HG02938 (cell line): ENCODE results near the gene ARHGAP24.
"Not testable (repeated sequence)": the region's sequence is repeated elsewhere in the genome, so short reads cannot be mapped to it uniquely, and the experiment has no call there.

Source experiments
- ATAC-seq: cut with Tn5 transposase; IDR thresholded peaks from one replicate; pipeline ENCODE4 v1.9.1; 2021; ENCODE audit warnings: mild to moderate bottlenecking, moderate library complexity; ENCODE audit not compliant: unreplicated experiment

Gene ARHGAP24

DNA sequence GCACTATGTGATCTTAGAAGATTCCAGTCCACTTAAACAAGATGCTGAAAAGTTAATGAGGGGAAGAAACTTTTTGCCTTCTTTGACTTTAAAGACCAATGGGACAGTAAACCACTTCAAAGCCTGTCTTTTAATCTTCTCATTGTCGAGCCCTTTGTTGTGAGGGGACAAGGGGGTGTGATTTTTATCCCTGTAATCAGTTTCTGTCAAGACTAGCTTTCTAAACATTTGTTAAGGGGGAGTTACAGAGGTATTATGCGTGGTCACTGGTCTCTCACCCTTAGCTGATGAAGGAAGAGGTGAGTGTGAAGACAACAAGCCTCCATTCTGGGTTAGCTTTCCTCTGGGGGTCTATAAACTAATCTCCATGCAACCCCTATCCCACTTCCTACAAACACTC is 409.3 kb downstream of the ARHGAP24 start:
- no peak for ATAC-seq

DNA sequence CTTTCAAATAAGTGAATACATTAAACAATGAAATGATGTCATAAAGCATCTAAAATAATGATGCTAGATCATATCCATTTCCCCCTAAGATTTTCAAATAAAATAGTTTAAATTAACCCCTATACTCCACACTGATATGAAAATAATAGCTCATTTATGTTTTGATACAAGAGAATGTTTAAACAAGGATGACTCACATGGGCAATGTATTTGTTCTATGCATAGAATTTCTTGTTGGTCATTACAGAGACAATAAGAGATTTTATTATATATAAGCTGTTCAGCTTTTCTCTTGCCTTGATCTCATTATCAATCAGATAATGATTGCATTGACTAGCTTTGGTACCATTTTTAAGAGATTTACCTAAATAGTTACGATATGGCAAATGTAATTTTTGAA is 411.7 kb downstream of the ARHGAP24 start:
- no peak for ATAC-seq

DNA sequence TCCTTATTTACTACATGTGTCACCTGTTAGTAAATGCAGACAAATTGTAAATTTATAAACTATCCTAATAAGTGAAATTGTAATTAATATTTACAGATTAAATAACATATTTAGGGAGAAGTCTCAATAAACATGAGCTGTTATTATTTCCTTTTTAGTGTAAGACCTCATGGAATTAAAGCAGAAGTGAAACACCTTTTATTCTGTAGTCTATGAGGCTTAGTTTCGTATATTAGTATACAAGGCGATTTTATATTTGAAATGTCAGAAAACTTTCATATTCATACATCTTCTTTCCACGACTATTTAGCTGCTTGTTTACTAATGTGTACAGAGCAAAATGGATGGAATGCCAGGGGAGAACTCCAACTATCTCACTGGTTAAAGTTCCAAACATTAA is 414.4 kb downstream of the ARHGAP24 start:
- ATAC-seq, result peak; percentile 75

DNA sequence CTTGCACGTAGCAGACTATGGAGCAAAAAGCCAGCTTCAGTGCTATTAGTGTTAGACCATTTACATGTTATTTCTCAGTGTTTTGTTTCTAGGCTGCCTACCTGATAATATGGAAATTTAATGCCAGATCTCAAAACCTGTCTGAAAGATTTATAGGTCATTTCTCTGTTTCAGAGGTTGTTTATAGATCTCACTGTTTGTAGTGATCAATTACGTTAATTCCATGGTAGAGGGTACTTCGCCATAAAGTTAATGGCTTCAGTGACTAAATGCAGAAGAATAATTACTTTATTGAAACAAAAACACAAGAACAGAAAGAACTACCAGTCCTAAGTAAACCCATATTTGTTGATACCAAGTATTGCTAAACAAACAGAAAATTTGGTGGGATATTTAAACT is 420.8 kb downstream of the ARHGAP24 start:
- no peak for ATAC-seq

DNA sequence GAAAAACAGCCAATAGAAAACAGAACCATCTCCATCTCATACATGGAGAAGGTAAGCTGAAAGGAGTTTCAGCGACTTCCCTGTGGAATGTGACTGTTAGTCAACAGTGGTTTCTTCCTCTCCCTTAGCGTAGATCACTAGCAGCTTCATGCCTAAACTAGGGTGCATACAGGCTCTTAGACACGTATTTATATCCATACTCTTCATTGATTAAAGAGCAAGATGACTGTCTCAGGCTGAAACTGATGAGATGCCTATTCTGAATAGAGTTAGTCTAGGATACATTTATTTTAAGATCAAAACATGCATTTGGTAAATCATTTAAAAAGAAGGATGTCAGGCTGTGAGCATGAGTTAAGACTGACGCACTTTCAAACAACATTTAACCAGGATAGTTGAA is 423.3 kb downstream of the ARHGAP24 start:
- no peak for ATAC-seq

DNA sequence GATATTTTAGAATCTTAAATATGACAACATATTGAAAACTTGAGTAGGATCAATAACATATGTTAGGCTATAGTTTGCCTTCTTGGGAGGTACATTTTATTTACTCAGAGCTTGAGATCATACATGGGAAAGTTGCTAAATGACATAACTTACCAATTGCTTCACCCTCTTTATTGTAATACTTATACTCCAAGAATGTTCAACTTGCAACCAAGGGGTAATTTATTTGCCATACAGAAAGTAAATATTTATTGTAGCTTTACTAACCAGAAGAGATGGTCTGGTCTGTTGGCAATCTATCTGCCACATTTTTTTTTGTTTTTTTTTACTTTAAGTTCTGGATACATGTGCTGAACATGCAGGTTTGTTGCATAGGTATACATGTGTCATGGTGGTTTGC is 426.6 kb downstream of the ARHGAP24 start:
- ATAC-seq, result no peak

DNA sequence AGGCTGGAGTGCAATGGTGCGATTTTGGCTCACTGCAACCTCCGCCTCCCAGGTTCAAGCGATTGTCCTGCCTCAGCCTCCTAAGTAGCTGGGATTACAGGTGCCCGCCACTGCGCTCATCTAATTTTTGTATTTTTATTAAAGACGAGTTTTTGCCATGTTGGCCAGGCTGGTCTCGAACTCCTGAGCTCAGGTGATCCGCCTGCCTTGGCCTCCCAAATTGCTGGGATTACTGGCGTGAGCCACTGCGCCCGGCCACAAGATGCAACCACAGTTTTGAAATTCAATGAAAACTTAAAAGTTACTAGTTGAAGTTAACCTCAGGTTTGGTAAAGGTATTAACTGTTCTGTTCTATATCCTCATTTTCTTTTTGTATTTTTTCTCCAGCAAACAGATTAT is 427.7 kb downstream of the ARHGAP24 start:
- not testable (repeated sequence) for ATAC-seq

DNA sequence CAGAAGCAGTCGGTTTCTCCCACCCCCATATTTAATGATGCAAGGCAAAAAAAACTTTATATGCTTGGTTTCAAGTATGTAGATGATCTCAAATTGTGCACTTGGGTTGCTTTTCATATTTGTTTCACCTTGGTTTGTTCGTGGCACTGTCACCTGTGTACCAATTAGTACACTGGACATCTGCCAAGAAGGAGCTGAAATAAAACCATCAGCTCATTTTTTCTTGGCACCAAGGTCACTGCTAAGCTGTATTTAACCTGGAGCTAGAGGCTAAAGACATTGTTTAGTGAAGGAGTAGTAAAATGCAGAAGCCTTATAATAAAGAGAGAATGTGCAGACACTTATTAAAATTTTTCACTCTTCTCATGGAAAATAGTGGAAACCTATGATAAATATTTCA is 430.8 kb downstream of the ARHGAP24 start:
- ATAC-seq, result no peak

DNA sequence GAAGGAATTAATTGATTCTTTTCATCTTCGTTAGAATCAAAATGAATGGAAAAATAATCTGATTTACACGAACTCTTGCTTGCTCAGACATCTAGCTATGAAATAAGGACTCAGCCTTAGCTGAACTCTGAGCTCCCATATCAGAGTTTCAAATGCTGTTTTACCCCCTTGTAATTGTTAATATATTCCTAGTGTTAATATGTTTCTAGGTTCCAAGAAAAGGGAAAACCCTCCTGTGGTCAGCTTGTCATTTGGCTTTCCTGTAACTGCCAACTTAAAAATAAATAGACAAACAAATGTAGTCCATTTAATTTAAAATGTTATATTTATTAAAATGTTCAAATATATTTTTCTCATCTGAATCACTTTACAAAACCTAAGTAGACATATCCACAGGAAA is 432.1 kb downstream of the ARHGAP24 start:
- no peak for ATAC-seq

DNA sequence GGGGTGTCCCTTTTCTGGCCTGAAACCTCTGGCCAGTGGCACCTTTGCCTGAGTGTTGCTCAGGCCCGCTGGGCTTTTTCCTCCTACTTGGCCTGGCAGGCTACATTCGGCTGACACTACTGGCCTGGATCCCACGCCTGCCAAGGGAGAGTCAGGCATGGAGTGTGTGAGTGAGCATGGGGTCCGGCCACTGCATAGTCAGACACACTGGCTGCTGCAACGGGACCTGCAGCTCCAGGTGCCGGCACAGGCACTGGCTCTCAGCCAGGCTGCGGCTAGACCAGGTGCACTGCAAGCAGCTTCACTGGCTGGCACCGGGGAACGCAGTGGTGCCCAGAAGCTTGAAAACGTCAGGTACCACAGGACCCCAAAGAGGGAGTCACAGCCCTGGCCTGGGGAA is 434.9 kb downstream of the ARHGAP24 start:
- no peak for ATAC-seq

DNA sequence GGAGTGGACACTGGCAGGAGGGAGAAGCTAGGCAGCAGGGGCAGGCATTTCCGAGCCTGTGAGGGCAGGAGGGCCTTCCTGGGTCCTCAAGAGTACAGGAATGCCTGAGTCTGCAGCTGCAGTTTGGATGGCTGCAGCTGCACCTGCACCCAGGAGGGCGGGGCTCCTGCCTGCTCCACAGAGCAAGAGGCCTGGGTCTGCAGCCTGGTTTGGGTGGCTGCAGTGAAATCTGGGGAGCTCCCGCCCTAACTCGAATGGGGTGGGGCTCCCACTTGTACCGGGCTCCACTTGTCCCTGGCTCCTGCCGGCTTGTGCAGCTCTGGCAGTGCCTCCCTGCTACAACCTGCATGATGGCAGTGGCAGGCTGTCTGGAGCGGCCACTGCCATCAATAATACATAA is 436.0 kb downstream of the ARHGAP24 start:
- ATAC-seq, result no peak

DNA sequence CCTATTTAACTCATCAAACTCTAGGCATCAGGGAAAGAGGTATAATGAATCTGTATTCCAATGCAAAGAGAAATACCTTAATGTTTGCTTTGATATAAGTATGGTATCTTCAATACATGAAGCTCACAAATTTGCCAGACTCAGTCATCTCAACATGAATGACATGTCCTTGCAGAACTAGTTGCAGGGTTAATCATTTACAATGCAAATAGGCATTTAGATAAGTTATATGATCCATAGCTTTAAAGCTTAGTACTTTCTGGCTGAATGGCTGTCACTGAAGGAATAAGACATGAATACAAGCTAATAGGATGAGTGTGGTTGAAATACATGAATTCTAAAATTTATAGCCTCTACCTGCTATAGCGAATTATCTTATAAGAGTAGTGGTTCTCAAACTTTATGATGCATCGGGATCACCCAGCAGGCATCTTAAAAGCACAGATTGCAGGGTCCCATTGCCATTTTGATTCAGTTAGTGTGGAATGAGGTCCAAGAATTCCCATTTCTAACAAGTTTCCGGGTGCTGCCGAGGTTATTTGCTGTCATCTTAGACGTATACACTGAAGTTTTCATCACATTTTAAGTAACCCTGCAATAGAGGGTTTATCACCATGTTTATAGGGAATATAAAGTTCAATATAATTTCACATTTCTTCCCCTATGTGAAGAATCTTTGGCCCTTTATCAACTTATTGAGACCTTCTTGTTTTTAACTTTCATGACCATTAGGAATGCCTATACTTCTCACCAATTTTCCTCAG is 439.2 kb downstream of the ARHGAP24 start:
- no peak for ATAC-seq

DNA sequence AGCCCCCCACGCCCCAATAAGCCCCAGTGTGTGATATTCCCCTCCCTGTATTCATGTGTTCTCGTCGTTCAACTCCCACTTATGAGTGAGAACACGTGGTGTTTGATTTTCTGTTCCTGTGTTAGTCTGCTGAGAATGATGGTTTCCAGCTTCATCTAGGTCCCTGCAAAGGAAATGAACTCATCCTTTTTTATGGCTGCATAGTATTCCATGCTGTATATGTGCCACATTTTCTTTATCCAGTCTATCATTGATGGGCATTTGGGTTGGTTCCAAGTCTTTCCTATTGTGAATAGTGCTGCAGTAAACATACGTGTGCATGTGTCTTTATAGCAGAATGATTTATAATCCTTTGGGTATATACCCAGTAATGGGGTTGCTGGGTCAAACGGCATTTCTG is 440.6 kb downstream of the ARHGAP24 start:
- not testable (repeated sequence) for ATAC-seq

DNA sequence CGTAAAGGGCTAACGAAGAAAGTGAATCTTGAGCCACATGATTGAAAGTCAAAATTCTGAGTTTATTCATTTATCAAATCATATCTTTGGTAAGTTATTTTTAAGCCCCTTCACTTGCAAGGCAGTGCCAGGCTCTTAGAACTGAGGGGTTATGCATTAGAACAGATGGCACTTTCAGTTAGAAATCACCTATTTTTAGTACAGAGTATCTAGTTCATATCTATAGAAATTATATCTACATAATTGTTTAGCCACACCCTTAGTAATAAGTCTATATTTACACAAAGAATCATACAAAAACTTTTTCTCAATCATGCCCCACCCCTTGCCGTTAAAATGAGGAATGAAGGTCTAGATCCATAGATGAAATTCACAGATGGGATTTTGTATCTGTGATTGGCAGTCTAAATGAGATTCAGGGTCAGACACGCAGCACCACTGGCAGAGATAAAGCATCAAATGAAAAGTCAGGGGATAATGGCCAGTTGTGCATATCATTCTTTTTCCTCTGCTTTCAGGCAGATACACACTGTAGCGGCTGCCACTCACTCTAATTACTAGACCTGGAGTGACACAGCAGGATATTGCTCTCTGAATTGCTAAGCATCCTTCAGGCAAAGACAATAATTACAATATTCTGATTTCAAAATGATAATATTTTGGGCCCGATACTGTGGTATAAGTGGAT is 444.4 kb downstream of the ARHGAP24 start:
- no peak for ATAC-seq

DNA sequence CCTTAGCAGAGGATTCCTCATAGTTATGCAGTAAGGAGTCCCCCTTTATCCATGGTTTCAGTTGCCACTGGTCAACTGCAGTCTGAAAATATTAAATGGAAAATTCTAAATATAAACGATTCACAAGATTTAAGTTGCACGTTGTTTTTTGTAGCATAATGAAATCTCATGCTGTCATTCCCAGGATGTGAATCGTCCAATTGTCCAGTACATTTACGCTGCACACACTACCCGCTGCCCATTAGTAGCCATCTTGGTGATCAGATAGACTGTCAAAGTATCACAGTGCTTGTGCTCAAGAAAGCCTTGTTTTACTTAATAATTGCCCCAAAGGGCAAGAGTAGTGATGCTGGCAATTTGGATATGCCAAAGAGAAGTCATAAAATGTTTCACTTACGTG is 450.1 kb downstream of the ARHGAP24 start:
- ATAC-seq, result no peak

DNA sequence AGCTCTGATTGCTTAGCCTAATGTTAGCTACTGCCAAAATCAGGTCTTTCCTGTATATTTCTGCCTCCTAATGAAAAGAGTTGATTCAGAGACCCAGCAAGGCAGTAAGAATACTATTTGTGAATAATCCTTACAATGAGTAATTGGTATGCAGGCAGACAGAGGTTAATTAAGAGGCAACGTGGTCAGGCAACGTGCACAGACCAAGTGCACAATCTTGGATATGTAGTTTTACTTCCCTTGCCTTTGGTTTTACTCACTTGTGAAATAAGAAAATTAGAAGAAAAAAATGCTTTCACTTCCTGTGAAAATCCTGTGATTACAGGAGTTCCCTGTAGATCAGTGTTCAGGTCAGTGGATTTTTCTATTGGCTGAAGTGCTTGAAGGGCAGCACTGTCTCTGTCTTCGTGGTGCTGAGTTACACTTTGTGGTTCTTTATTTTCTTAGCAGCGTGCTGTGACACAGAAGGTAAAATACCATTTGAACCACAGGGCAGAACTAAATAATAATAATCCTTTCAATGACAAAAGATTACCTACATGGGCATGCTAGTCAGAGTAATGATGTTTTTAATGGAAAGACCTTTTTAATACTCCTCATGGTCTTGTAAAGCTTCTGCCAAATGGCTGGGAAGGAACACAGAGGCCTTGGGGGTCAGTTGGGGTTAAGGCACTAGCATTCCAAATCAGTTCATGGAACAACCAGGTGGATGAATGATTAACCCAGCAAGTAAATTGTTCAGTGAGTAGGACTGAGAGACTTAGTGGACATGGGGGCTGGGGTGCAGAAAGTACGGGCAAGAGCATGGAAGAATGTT is 454.0 kb downstream of the ARHGAP24 start:
- ATAC-seq, result peak; percentile 75

DNA sequence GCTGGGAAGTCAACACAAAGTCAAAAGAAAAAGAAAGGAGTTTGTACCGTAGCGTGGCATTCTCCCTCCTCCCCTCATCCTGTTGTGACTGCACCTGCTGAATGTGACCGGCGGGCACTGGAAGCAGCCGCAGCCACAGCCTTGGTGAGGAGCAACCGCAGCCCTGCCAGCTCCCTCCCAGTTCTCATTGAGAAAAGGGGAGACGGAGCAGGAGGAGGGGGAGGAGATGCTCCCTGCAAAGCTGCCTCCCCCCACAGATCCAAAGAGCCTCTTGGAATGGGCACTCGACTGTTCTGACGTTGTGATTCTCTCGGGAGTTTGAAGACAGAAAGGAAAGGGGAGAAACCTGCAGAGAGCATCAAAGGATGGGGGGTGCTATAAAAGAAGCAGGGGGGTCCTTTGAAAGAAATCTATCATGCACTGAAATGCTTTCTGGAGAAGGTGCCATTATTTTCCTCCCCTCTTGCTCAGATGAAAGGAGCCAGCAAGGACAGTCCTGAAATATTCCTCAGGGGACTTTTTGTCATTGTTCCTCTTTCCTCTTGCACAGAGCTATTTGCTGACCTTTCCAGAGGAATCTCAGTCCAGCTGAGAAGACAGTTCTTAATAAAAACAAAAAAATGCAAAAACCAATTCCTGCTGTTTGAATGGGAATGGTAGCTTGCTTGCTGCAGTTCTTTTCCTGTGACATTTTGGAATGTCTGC is 455.2 kb downstream of the ARHGAP24 start:
- no peak for ATAC-seq

DNA sequence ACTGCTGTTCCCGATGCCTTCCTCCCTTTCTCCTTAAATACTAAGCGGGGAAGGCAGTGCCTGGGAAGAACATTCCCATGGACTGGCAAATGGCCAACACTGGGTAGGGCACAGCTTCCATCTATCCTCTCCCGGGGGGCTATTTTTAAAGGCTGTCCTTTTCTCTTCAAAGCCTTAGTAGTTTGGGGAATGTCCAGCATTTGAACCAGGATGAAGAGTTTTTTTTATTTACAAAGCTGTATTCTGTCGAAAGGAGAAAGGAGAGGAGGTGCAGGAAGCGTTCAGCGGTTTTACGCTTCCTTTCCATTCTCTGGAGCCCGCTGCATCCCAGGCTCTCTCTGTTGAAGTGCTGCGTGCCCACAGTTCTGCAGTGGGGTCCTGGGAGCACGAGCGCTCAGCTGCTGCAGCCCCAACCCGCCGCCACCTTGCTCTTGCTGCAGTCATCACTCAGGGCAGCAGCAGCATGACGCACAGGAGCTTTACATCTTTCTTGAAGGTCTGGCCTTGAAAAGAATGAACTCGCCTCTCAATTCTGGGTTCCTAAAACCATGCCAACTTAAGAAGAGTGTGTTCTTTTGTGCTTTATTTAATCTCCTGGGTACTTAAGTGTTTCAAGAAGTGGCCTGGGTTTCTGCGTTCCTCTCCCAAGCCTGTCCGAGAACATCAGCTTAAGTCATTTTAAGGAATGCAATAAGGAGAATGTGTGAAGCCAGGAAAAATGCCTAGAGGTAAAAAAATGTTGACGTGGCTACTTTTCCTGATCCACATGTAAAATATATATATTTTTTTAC is 457.7 kb downstream of the ARHGAP24 start:
- no peak for ATAC-seq

DNA sequence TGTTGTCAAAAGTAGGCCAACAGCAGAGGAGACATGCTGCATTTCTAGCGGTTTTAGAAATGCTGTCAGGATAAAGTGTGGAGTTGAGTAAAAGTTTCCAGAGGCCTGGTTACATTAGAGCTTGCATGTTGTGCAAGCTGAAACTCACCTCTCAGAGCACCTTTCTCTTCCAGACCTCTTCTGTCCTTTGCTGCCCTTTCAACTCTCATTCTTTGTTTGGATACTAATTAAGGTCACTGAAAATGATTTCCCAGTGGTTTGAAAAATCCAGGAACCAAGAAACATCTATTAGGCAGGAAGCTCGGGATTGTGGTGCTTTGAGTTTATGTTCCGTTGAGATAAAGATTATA is 458.3 kb downstream of the ARHGAP24 start:
- ATAC-seq, result no peak

DNA sequence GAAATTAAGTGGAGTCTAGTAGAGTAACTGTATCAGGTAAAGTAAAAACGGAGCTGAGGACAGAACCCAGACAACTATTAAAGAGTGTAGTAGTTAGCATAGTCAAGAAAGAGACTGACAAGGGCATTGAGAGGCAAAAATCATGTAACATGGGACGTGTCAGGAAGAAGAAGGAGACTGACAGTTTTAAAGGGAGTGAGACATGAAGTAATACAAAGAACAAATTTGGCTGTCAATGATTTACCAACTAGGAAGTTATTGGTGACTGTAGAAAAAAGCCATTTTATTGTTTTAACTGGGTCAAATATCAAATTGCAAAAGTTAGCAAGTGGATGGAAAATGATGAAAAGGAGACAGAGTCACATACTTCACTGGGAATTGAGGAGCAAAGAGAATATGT is 462.6 kb downstream of the ARHGAP24 start:
- no peak for ATAC-seq
